Mesenchymal stem cell (in vitro differentiated cells and primary cell): ENCODE measurements around the gene GPM6B.

Experiments
- DNase-seq: peaks from one replicate; pipeline ENCODE4 v3.0.0-alpha.2; 2013
- H2AFZ ChIP-seq: one replicate; pipeline ENCODE4 v1.6.1; 2013; ENCODE audit warnings: low read depth, mild to moderate bottlenecking, control low read depth, inconsistent platforms, low read length, moderate library complexity
- H2AK5ac ChIP-seq: 2 replicates; pipeline ENCODE4 v1.6.1; 2013; ENCODE audit warnings: low read length, moderate library complexity, mild to moderate bottlenecking, inconsistent platforms; ENCODE audit not compliant: severe bottlenecking
- H2BK120ac ChIP-seq: one replicate; pipeline ENCODE4 v1.6.1; 2013; ENCODE audit warnings: low read depth, mild to moderate bottlenecking, inconsistent platforms, low read length, moderate library complexity
- H2BK12ac ChIP-seq, 2 experiments: one replicate each; pipeline ENCODE4 v1.6.1; 2013; ENCODE audit warnings: inconsistent platforms in 2 of 2, low read length in 2 of 2, mild to moderate bottlenecking in 2 of 2, moderate library complexity in 2 of 2, control low read depth in 1 of 2
- H2BK15ac ChIP-seq: one replicate; pipeline ENCODE4 v1.6.1; 2013; ENCODE audit warnings: mild to moderate bottlenecking, low read depth, inconsistent platforms; ENCODE audit not compliant: poor library complexity, severe bottlenecking
- H2BK5ac ChIP-seq: 2 replicates; pipeline ENCODE4 v1.6.1; 2013; ENCODE audit warnings: low read depth, mild to moderate bottlenecking, low read length, control low read depth, inconsistent platforms; ENCODE audit not compliant: poor library complexity, severe bottlenecking
- H3K14ac ChIP-seq, 2 experiments: one replicate each; pipeline ENCODE4 v1.6.1; 2013; ENCODE audit warnings: inconsistent platforms in 2 of 2, low read length in 2 of 2, control low read depth in 1 of 2, mild to moderate bottlenecking in 1 of 2, moderate library complexity in 1 of 2
- H3K18ac ChIP-seq, 2 experiments: one replicate each; pipeline ENCODE4 v1.6.1; 2013; ENCODE audit warnings: inconsistent platforms in 2 of 2, low read length in 2 of 2, control low read depth in 1 of 2, low read depth in 1 of 2, mild to moderate bottlenecking in 1 of 2
- H3K23ac ChIP-seq, 2 experiments: one replicate each; pipeline ENCODE4 v1.6.1; 2013; ENCODE audit warnings: inconsistent platforms in 2 of 2, low read length in 2 of 2, mild to moderate bottlenecking in 2 of 2, moderate library complexity in 2 of 2, control low read depth in 1 of 2
- H3K27ac ChIP-seq: 2 replicates; pipeline ENCODE4 v1.5.1; 2013; ENCODE audit warnings: mild to moderate bottlenecking, moderate library complexity, low read length, control low read depth, inconsistent platforms; ENCODE audit not compliant: poor library complexity, severe bottlenecking
- H3K27me3 ChIP-seq, 2 experiments: 2 replicates each; pipeline versions ENCODE4 v1.6.1 to v1.7.0; 2013; ENCODE audit warnings: low read length in 2 of 2, mild to moderate bottlenecking in 2 of 2, moderate library complexity in 2 of 2, control low read depth in 1 of 2, inconsistent platforms in 1 of 2; ENCODE audit not compliant: control insufficient read depth in 1 of 2, insufficient read depth in 1 of 2
- H3K36me3 ChIP-seq, 2 experiments: 2 replicates each; pipeline versions ENCODE4 v1.6.1 to v1.7.0; 2013; ENCODE audit warnings: low read length in 2 of 2, control low read depth in 1 of 2, inconsistent platforms in 1 of 2, low read depth in 1 of 2, mild to moderate bottlenecking in 1 of 2; ENCODE audit not compliant: insufficient read depth in 2 of 2, control insufficient read depth in 1 of 2
- H3K4ac ChIP-seq, 2 experiments: one replicate each; pipeline ENCODE4 v1.6.1; 2013; ENCODE audit warnings: inconsistent platforms in 2 of 2, low read length in 2 of 2, mild to moderate bottlenecking in 2 of 2, moderate library complexity in 2 of 2, control low read depth in 1 of 2, low read depth in 1 of 2
- H3K4me1 ChIP-seq: 2 replicates; pipeline ENCODE4 v1.6.1; 2013; ENCODE audit warnings: low read depth, low read length, control low read depth; ENCODE audit not compliant: control insufficient read depth, insufficient read depth
- H3K4me2 ChIP-seq: 2 replicates; pipeline ENCODE4 v1.6.1; 2013; ENCODE audit warnings: low read length, mild to moderate bottlenecking, inconsistent platforms; ENCODE audit not compliant: poor library complexity, severe bottlenecking
- H3K4me3 ChIP-seq, 2 experiments: 2 replicates each; pipeline versions ENCODE4 v1.5.1 to v1.7.0; 2013; ENCODE audit warnings: low read length in 2 of 2, mild to moderate bottlenecking in 2 of 2, control low read depth in 1 of 2, low read depth in 1 of 2; ENCODE audit not compliant: insufficient read depth in 1 of 2
- H3K79me1 ChIP-seq: replicated peaks from 2 replicates; pipeline ENCODE4 v1.6.1; 2013; ENCODE audit warnings: mild to moderate bottlenecking, control low read depth, low read length, inconsistent platforms; ENCODE audit not compliant: poor library complexity, severe bottlenecking
- H3K9ac ChIP-seq: 2 replicates; pipeline ENCODE4 v1.7.0; 2013; ENCODE audit warnings: mild to moderate bottlenecking, low read length, moderate library complexity
- H3K9me3 ChIP-seq: 2 replicates; pipeline ENCODE4 v1.7.0; 2013; ENCODE audit warnings: mild to moderate bottlenecking, low read length; ENCODE audit not compliant: control insufficient read depth
- H4K8ac ChIP-seq: one replicate; pipeline ENCODE4 v1.6.1; 2013; ENCODE audit warnings: inconsistent platforms, mild to moderate bottlenecking, low read length, moderate library complexity
- H4K91ac ChIP-seq: one replicate; pipeline ENCODE4 v1.6.1; 2013; ENCODE audit warnings: mild to moderate bottlenecking, low read length, inconsistent platforms
- WGBS: methylation state at CpG from one replicate; pipeline ENCODE4 v1.1.7; 2013; ENCODE audit warnings: mixed read lengths; 5-methylcytosine and 5-hydroxymethylcytosine counted together

The GPM6B gene

DNA sequence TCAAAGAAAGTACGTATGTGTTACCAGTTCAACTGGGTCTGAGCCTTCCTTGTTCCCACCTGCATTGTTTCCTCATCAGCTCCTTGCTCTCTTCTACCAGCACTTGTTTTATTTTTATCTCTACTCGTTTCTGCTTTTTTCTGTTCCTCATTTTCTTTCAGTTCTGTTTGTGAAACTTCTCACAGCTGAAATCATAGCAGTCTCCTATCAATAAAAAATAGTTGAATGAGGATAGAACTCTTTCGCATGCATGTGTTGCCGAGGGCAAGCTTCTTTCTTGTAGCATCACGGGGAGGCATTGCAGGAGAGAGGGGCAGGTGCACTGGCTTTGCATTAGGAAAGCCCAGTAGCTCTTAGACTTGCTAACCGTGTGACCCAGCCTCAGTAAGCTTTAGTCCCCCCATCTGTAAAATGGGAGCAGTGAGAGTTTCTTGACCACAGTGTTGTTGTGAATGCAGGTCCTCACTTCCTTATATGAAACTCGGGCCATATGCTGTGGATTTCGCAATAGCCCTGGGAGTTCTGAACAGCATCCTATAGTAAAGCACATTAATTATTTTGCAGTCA lies 57.7 kb downstream of the GPM6B start:
- H3K9me3 ChIP-seq, result no peaks in the 10 kb centered on the region
- no peak overlapping the region for H3K14ac ChIP-seq
- no peaks in the 10 kb centered on the region for H3K27me3 ChIP-seq
- no peak overlapping the region for H3K18ac ChIP-seq
- no peak overlapping the region for H2AFZ ChIP-seq
- peaks cover 2% of the 10 kb centered on the region for H3K79me1 ChIP-seq
- no peak overlapping the region for H4K8ac ChIP-seq
- H2BK12ac ChIP-seq, result no peak overlapping the region
- H3K4me3 ChIP-seq, result no peak overlapping the region
- no peak for DNase-seq
- peaks cover 18 to 90% of the 10 kb centered on the region in 2 experiments for H3K36me3 ChIP-seq
- no peak overlapping the region for H2BK15ac ChIP-seq
- H4K91ac ChIP-seq, result no peak overlapping the region
- H3K4me2 ChIP-seq, result no peak overlapping the region
- no peak overlapping the region for H2BK120ac ChIP-seq
- WGBS, result 96% methylated on average over 5 of the region's 8 CpGs
- H3K9ac ChIP-seq, result no peak overlapping the region
- no peak overlapping the region for H2BK5ac ChIP-seq
- H3K27ac ChIP-seq, result no peak overlapping the region
- no peak overlapping the region for H2AK5ac ChIP-seq
- H3K23ac ChIP-seq, result no peak overlapping the region
- no peak overlapping the region for H3K4ac ChIP-seq
- no peaks in the 10 kb centered on the region for H3K4me1 ChIP-seq

DNA sequence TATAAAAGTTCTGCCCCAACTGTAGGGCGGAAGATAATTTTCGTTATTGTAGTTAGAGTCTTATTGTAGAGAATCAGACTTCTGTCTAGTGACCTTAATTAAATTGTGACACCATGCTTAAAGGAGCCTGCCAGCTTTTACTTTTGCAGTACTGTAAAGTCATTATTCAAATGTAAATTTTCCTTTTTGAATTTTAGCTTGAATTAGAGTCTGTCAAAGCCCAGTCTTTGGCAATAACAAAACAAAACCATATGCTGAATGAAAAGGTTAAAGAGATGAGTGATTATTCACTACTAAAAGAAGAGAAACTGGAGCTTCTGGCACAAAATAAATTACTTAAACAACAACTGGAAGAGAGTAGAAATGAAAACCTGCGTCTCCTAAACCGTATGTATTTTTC lies 60.5 kb downstream of the GPM6B start:
- H2AFZ ChIP-seq, result no peak overlapping the region

DNA sequence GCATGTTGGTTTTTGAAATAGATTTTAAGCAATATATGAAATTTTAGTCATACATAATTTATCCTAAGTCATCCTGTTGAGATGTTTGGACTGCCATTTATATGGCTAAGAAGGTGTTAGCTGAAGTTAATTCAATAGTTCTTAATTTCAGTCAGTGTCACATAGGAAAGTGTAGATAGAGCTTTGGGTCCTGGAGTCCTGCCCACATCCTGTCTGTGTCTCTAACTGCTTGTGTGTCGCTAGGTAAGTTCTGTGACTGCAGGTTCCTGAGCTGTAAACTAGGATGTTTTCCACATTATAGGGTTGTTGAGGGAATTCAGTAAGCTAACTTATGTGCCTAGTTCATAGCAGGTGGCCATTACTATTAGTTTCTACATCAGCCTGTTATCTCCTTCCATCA lies 61.6 kb downstream of the GPM6B start:
- no peak overlapping the region for H2BK5ac ChIP-seq
- H2BK120ac ChIP-seq, result no peak overlapping the region
- no peak overlapping the region for H3K27ac ChIP-seq
- H2AK5ac ChIP-seq, result no peak overlapping the region
- no peak overlapping the region for H3K14ac ChIP-seq
- H3K4ac ChIP-seq, result no peak overlapping the region
- peaks cover 7 to 82% of the 10 kb centered on the region in 2 experiments for H3K36me3 ChIP-seq
- no peaks in the 10 kb centered on the region for H3K4me1 ChIP-seq
- H3K27me3 ChIP-seq, result peaks cover 0 to 3% of the 10 kb centered on the region in 2 experiments
- H4K91ac ChIP-seq, result no peak overlapping the region
- no CpG with 5 or more reads among the region's 1 CpG for WGBS
- H3K18ac ChIP-seq, result no peak overlapping the region
- no peak overlapping the region for H2AFZ ChIP-seq
- no peak overlapping the region for H3K4me2 ChIP-seq
- H3K4me3 ChIP-seq, result no peak overlapping the region
- DNase-seq, result no peak
- no peak overlapping the region for H4K8ac ChIP-seq
- H2BK15ac ChIP-seq, result no peak overlapping the region
- no peaks in the 10 kb centered on the region for H3K9me3 ChIP-seq
- H2BK12ac ChIP-seq, result no peak overlapping the region
- H3K79me1 ChIP-seq, result peaks cover 5% of the 10 kb centered on the region
- no peak overlapping the region for H3K9ac ChIP-seq
- no peak overlapping the region for H3K23ac ChIP-seq

More for the DNA sequence above, 60.5 kb downstream of the GPM6B start:
- Histone ChIP-seq H3K27me3 (peaks cover 0 to 3% of the 10 kb centered on the region in 2 experiments), H2BK12ac (no peak overlapping the region), H3K4ac (no peak overlapping the region), H2BK120ac (no peak overlapping the region), H2BK5ac (no peak overlapping the region), H3K9ac (no peak overlapping the region), H2AK5ac (no peak overlapping the region), H3K4me1 (no peaks in the 10 kb centered on the region), H3K14ac (no peak overlapping the region), H2BK15ac (no peak overlapping the region), H3K4me3 (no peak overlapping the region), H3K9me3 (no peaks in the 10 kb centered on the region), H3K27ac (no peak overlapping the region), H4K8ac (no peak overlapping the region), H3K4me2 (no peak overlapping the region), H4K91ac (no peak overlapping the region), H3K23ac (no peak overlapping the region), H3K36me3 (peaks cover 12 to 82% of the 10 kb centered on the region in 2 experiments), H3K79me1 (peaks cover 5% of the 10 kb centered on the region), H3K18ac (no peak overlapping the region)
- 90% methylated on average over 2 of the region's 4 CpGs for WGBS
- no peak for DNase-seq

DNA sequence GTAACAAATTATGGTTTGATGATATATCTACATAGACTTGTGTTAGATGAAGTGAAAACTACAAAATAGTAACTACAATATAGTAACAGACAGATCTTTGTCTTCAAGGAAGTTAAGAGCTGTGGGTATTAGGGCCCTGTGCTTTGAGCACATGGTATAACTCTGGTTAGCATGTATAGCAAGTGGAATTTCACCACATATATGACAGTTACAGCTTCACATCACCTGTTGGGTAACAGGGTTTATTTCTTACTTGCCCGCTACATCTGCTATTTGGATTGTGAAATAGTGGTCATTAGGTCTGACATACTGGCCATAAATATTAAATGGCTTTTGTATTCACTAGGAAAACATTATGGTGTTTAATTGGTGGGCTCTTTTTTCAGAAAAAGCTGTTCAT lies 62.1 kb downstream of the GPM6B start:
- no peak for DNase-seq
- H3K4me1 ChIP-seq, result no peaks in the 10 kb centered on the region
- H3K23ac ChIP-seq, result no peak overlapping the region
- H3K9me3 ChIP-seq, result no peaks in the 10 kb centered on the region
- peaks cover 7 to 81% of the 10 kb centered on the region in 2 experiments for H3K36me3 ChIP-seq
- H3K9ac ChIP-seq, result no peak overlapping the region
- no peak overlapping the region for H3K4ac ChIP-seq
- H2AK5ac ChIP-seq, result no peak overlapping the region
- no peak overlapping the region for H2BK5ac ChIP-seq
- peaks cover 5% of the 10 kb centered on the region for H3K79me1 ChIP-seq
- no peak overlapping the region for H3K4me2 ChIP-seq
- no peak overlapping the region for H4K91ac ChIP-seq
- no peak overlapping the region for H3K27ac ChIP-seq
- H2BK12ac ChIP-seq, result no peak overlapping the region
- H2BK15ac ChIP-seq, result no peak overlapping the region
- H3K4me3 ChIP-seq, result no peak overlapping the region
- H3K18ac ChIP-seq, result no peak overlapping the region
- H3K27me3 ChIP-seq, result peaks cover 0 to 5% of the 10 kb centered on the region in 2 experiments
- H4K8ac ChIP-seq, result no peak overlapping the region
- H3K14ac ChIP-seq, result no peak overlapping the region
- no peak overlapping the region for H2AFZ ChIP-seq
- WGBS, result 100% methylated on average over 1 of the region's 1 CpG
- no peak overlapping the region for H2BK120ac ChIP-seq
